Pons (tissue), 1 donor: ENCODE measurements around the gene BLOC1S3.

Source experiments
- DNase-seq: peaks from one replicate; pipeline ENCODE4 v3.0.0-alpha.2; 2016; ENCODE audit warnings: low spot score

The BLOC1S3 gene

GRCh38 chr19:45162608-45163143, 15.9 kb upstream of the BLOC1S3 start:
- no peak for DNase-seq

- no peak for DNase-seq
These were observed 15.4 kb upstream of the BLOC1S3 start for GRCh38 chr19:45163156-45163555.

- no peak for DNase-seq
These were observed 14.7 kb upstream of the BLOC1S3 start for GRCh38 chr19:45163751-45164460.

- DNase-seq = no peak
These were observed 13.8 kb upstream of the BLOC1S3 start for GRCh38 chr19:45164577-45165335.

GRCh38 chr19:45166723-45167252, 11.8 kb upstream of the BLOC1S3 start:
- DNase-seq = no peak

- DNase-seq = no peak
These were observed 9.7 kb upstream of the BLOC1S3 start for GRCh38 chr19:45168767-45169351.

- DNase-seq = no peak
These were observed 9.0 kb upstream of the BLOC1S3 start for GRCh38 chr19:45169602-45170001.

- DNase-seq = no peak
These were observed 8.2 kb upstream of the BLOC1S3 start for GRCh38 chr19:45170146-45171106.

- no peak for DNase-seq
These were observed 7.4 kb upstream of the BLOC1S3 start for GRCh38 chr19:45171211-45171623.

- no peak for DNase-seq
These were observed 6.4 kb upstream of the BLOC1S3 start for GRCh38 chr19:45172173-45172572.

- DNase-seq = no peak
These were observed 5.9 kb upstream of the BLOC1S3 start for GRCh38 chr19:45172611-45173208.

- no peak for DNase-seq
These were observed 4.8 kb upstream of the BLOC1S3 start for GRCh38 chr19:45173816-45174215.

- no peak for DNase-seq
These were observed 2.9 kb upstream of the BLOC1S3 start for GRCh38 chr19:45175515-45176345.

GRCh38 chr19:45177817-45178261, 745 bp upstream of the BLOC1S3 start, which contains the start of gene TRAPPC6A:
Gene TRAPPC6A, minus strand, starts transcription at chr19:45178237. Its CDS starts 19 bp downstream, at chr19:45178218.
- DNase-seq = no peak

- no peak for DNase-seq
These were observed 698 bp downstream of the BLOC1S3 start for GRCh38 chr19:45179072-45179891.

- DNase-seq = no peak
These were observed 1.3 kb downstream of the BLOC1S3 start for GRCh38 chr19:45179892-45180370.

- DNase-seq = no peak
These were observed 2.4 kb downstream of the BLOC1S3 start for GRCh38 chr19:45180936-45181335.

- no peak for DNase-seq
These were observed 4.2 kb downstream of the BLOC1S3 start for GRCh38 chr19:45182758-45183157.

- DNase-seq = no peak
These were observed 5.5 kb downstream of the BLOC1S3 start for GRCh38 chr19:45184115-45184514.
